ENCODE data around the gene CYP4F11. TPM values are rescaled to one million over a fixed set of nuclear protein-coding genes. Genes with fewer than 3 reads are reported as not detected.

The CYP4F11 gene
- total and polyA plus RNA-seq, 2 of the 13 experiments (the other 11 are each of a cell fraction or from before 2014, with no cell fraction given): 7.8 to 8.4 TPM

- TF ChIP-seq ZNF646 (CRISPR knock-in tag; IDR thresholded peaks at IDR 0.05) (no peak), MAZ (IDR thresholded peaks at IDR 0.05; ENCODE audit: borderline replicate concordance, low read depth, low read length) (no peak), MAZ (CRISPR knock-in tag; IDR thresholded peaks at IDR 0.05; ENCODE audit: low read depth) (no peak), ZGPAT (CRISPR knock-in tag; IDR thresholded peaks at IDR 0.05) (no peak), SALL1 (CRISPR knock-in tag; IDR thresholded peaks at IDR 0.05) (peak; percentile 33; the same call in 1 of the 2 replicates), ZNF34 (CRISPR knock-in tag; IDR thresholded peaks at IDR 0.05; ENCODE audit: borderline replicate concordance) (no peak), IRF9 (CRISPR knock-in tag; IDR thresholded peaks at IDR 0.05; ENCODE audit: borderline replicate concordance) (no peak), ONECUT2 (CRISPR knock-in tag; IDR thresholded peaks at IDR 0.05) (no peak), ATF2 (CRISPR knock-in tag; IDR thresholded peaks at IDR 0.05) (no peak), SRSF4 (IDR thresholded peaks at IDR 0.05; ENCODE audit: low read depth, low read length, poor library complexity, severe bottlenecking) (no peak), ZNF205 (CRISPR knock-in tag; IDR thresholded peaks at IDR 0.05) (no peak), MIER2 (CRISPR knock-in tag; IDR thresholded peaks at IDR 0.05) (no peak), BHLHE40 (IDR thresholded peaks at IDR 0.05; ENCODE audit: low read length) (peak; percentile 64), NFIB (CRISPR knock-in tag; IDR thresholded peaks at IDR 0.05; ENCODE audit: borderline replicate concordance) (no peak), MYC (CRISPR knock-in tag; IDR thresholded peaks at IDR 0.05; ENCODE audit: borderline replicate concordance) (peak; percentile 53; the same call in 1 of the 2 replicates), ZNF160 (CRISPR knock-in tag; IDR thresholded peaks at IDR 0.05) (no peak), USF2 (IDR thresholded peaks at IDR 0.05; ENCODE audit: low read depth, low read length) (peak; percentile 54), USF2 (CRISPR knock-in tag; IDR thresholded peaks at IDR 0.05; ENCODE audit: borderline replicate concordance) (peak; percentile 77; the same call in 1 of the 2 replicates)
Observed at GRCh38 chr19:15893477-15893876, 40.9 kb downstream of the CYP4F11 start (continued).

All from HepG2 (cell line).